ENCODE data around the gene ATP6AP1. TPM values are rescaled to one million over a fixed set of nuclear protein-coding genes. Genes with fewer than 3 reads are reported as not detected.

Gene ATP6AP1
- total and polyA plus RNA-seq, 2 donors (not counting 3 experiments of a cell fraction or from before 2014, with no cell fraction given): 145 to 322 TPM

- peak; percentile 83 for TF ChIP-seq FOS (IDR thresholded peaks at IDR 0.05; ENCODE audit: borderline replicate concordance, insufficient read depth, low read length)
- TF ChIP-seq POLR2A (IDR thresholded peaks at IDR 0.05; ENCODE audit: low read depth, low read length): peak; percentile 49
- peak; percentile 48 for TF ChIP-seq POLR2AphosphoS5 (IDR thresholded peaks at IDR 0.05; ENCODE audit: insufficient read depth, low read depth, low read length)
- no peak for TF ChIP-seq CTCF (IDR thresholded peaks at IDR 0.05; ENCODE audit: extremely low read depth in 1 of 2, insufficient read depth in 1 of 2, low read depth in 1 of 2, low read length in 2 of 2)
- no TSS peak for BruUV-seq (replicated peaks)
- Histone ChIP-seq H3K27ac (ENCODE audit: insufficient read depth, low read depth, low read length) (peak within 1 kb of the TSS; percentile 69), H3K79me2 (ENCODE audit: control insufficient read depth, insufficient read depth, low read length) (peaks cover 14% of the 10 kb centered on the region), H3K36me3 (ENCODE audit: control insufficient read depth in 2 of 2, extremely low read depth in 1 of 2, insufficient read depth in 2 of 2, low read length in 2 of 2) (no peaks in the 10 kb centered on the region), H3K4me3 (replicated peaks in 1 of 3; ENCODE audit: insufficient read depth in 1 of 3, low read depth in 1 of 3, low read length in 3 of 3) (peak within 1 kb of the TSS; percentile 45 to 72 (median 72)), H3K9me1 (replicated peaks; ENCODE audit: control insufficient read depth, extremely low read depth, insufficient read depth, low read length) (no peaks in the 10 kb centered on the region), H3K9ac (replicated peaks; ENCODE audit: extremely low read depth, insufficient read depth, low read length) (peak within 1 kb of the TSS; percentile 65), H3K4me1 (ENCODE audit: control insufficient read depth, extremely low read depth, insufficient read depth, low read length) (peaks cover 22% of the 10 kb centered on the region), H3K4me2 (ENCODE audit: insufficient read depth, low read length) (peak within 1 kb of the TSS; percentile 74), H3K27me3 (ENCODE audit: control insufficient read depth in 2 of 2, insufficient read depth in 2 of 2, low read length in 2 of 2) (no peaks in the 10 kb centered on the region), H4K20me1 (replicated peaks; ENCODE audit: control insufficient read depth, extremely low read depth, insufficient read depth, low read length) (no peaks in the 10 kb centered on the region), H2AFZ (ENCODE audit: low read depth, low read length) (no peak within 1 kb of the TSS), H3K9me3 (replicated peaks; ENCODE audit: control insufficient read depth, insufficient read depth, low read length) (no peaks in the 10 kb centered on the region)
- ChIA-PET CTCF (interaction anchor here (1.0 to 1.5 kb wide), 4 partner anchors 11 to 119 kb away, joined by 3 to 6 read pairs (median 4); partner anchors contain the start of genes RPL10 and SLC10A3), POLR2A (interaction anchor here (1.0 kb wide), 1 partner anchor 10 kb away, joined by 3 read pairs; no protein-coding TSS in a partner anchor)
- DNase-seq (ENCODE audit: low read depth, low spot score): peak; percentile 92
- FAIRE-seq: peak; percentile 96
- dilution Hi-C loops (cut with MboI; ENCODE audit: extremely low pct_ligation_motif_present, low sequenced_read_pairs) (no loop called here), intact Hi-C loops (cut with micrococcal nuclease) (loop anchor here (1.0 to 5.0 kb wide), 5 partner anchors 8 to 118 kb away; partner anchors contain the start of genes ATP6AP1, FAM50A and FLNA)
These were observed 19.1 kb upstream of the ATP6AP1 start, which contains the start of gene DNASE1L1 for GRCh38 chrX:154409222-154409871. TSS of gene DNASE1L1 (minus strand) at chrX:154409254. CDS start at chrX:154405568, 3,686 bp downstream.
